ENCODE data around the gene CFDP1. TPM values are rescaled to one million over a fixed set of nuclear protein-coding genes. Genes with fewer than 3 reads are reported as not detected.

Gene CFDP1
- total RNA-seq, 2 donors from 2014 or later, result 88.7 to 117 TPM

DNA sequence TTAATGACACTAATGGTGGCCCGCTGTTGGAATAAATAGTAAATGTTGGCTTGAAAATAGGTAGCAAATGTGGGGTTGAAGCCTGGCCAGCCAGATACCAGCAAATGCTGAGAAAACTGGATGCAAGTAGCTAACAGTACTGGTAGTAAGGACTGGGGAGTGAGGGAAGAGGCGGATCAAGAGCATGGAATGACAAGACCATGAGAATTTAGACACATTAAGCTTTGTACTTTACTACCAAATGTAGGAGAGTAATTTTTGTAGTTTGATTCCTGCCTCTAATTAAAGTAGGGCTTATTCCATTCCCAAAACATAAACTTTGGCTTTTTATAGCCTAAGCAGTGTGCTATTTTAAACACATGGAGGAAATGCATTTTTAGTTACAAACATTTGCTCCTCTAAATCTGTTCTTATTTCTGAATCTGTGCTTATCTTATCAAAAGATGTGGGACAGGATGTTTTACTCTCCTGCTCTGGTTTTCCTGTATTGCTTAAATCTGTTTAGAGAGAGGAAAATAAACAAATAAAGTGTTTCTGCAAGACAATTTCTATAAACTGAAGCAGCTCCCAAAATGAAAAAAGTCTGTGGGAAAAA is 44.1 kb downstream of the CFDP1 start:
- 95 to 100% methylated on average over 2 of the region's 2 CpGs for whole genome bisulfite sequencing, 2 experiments (ENCODE audit: insufficient coverage in 1 of 2, insufficient read length in 1 of 2)
- H3K27ac ChIP-seq (ENCODE audit: low read depth, low read length), result no peak overlapping the region
- Mint-ChIP-seq H3K4me3 (no peak overlapping the region), H3K27ac (no peak overlapping the region), H3K9me3 (no peaks in the 10 kb centered on the region), H3K27me3 (ENCODE audit: insufficient read depth) (no peaks in the 10 kb centered on the region), H3K36me3 (ENCODE audit: low read depth) (peaks cover 39% of the 10 kb centered on the region), H3K4me1 (no peaks in the 10 kb centered on the region)
- TF ChIP-seq, protein P1, sequence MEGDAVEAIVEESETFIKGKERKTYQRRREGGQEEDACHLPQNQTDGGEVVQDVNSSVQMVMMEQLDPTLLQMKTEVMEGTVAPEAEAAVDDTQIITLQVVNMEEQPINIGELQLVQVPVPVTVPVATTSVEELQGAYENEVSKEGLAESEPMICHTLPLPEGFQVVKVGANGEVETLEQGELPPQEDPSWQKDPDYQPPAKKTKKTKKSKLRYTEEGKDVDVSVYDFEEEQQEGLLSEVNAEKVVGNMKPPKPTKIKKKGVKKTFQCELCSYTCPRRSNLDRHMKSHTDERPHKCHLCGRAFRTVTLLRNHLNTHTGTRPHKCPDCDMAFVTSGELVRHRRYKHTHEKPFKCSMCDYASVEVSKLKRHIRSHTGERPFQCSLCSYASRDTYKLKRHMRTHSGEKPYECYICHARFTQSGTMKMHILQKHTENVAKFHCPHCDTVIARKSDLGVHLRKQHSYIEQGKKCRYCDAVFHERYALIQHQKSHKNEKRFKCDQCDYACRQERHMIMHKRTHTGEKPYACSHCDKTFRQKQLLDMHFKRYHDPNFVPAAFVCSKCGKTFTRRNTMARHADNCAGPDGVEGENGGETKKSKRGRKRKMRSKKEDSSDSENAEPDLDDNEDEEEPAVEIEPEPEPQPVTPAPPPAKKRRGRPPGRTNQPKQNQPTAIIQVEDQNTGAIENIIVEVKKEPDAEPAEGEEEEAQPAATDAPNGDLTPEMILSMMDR (conservative IDR thresholded peaks at IDR 0.05), result no peak
- peaks cover 52% of the 10 kb centered on the region for H3K36me3 ChIP-seq (ENCODE audit: control insufficient read depth, insufficient read depth, low read length)
- no peaks in the 10 kb centered on the region for H3K9me3 ChIP-seq (ENCODE audit: control insufficient read depth, low read length)
- no peaks in the 10 kb centered on the region for H3K27me3 ChIP-seq (ENCODE audit: control insufficient read depth, insufficient read depth, low read length, poor library complexity, severe bottlenecking)
- H3K9ac ChIP-seq (ENCODE audit: extremely low read depth, low read length, poor library complexity, severe bottlenecking), result no peak overlapping the region
- H3K4me3 ChIP-seq (ENCODE audit: low read length), result no peak overlapping the region
- DNase-seq, result no peak
- H3K4me1 ChIP-seq (ENCODE audit: control insufficient read depth, insufficient read depth, low read length), result no peaks in the 10 kb centered on the region

GRCh38 chr16:75387951-75388350 is 45.4 kb downstream of the CFDP1 start:
- Histone ChIP-seq H3K36me3 (ENCODE audit: control insufficient read depth, insufficient read depth, low read length) (peaks cover 45% of the 10 kb centered on the region), H3K9me3 (ENCODE audit: control insufficient read depth, low read length) (no peaks in the 10 kb centered on the region), H3K4me3 (ENCODE audit: low read length) (no peak overlapping the region), H3K9ac (ENCODE audit: extremely low read depth, low read length, poor library complexity, severe bottlenecking) (no peak overlapping the region), H3K27ac (ENCODE audit: low read depth, low read length) (no peak overlapping the region), H3K4me1 (ENCODE audit: control insufficient read depth, insufficient read depth, low read length) (no peaks in the 10 kb centered on the region), H3K27me3 (ENCODE audit: control insufficient read depth, insufficient read depth, low read length, poor library complexity, severe bottlenecking) (no peaks in the 10 kb centered on the region)
- H3K27ac Mint-ChIP-seq, result no peak overlapping the region
- TF ChIP-seq, protein P1 (conservative IDR thresholded peaks at IDR 0.05), result no peak
- H3K27me3 Mint-ChIP-seq (ENCODE audit: insufficient read depth), result no peaks in the 10 kb centered on the region
- H3K9me3 Mint-ChIP-seq, result no peaks in the 10 kb centered on the region
- H3K4me3 Mint-ChIP-seq, result no peak overlapping the region
- 94 to 96% methylated on average over 3 of the region's 4 CpGs for WGBS, 2 experiments (ENCODE audit: insufficient coverage in 1 of 2, insufficient read length in 1 of 2)
- DNase-seq, result no peak
- peaks cover 30% of the 10 kb centered on the region for H3K36me3 Mint-ChIP-seq (ENCODE audit: low read depth)
- no peaks in the 10 kb centered on the region for H3K4me1 Mint-ChIP-seq

GRCh38 chr16:75385507-75386152 is 47.7 kb downstream of the CFDP1 start:
- Mint-ChIP-seq H3K27me3 (ENCODE audit: insufficient read depth) (no peaks in the 10 kb centered on the region), H3K27ac (no peak overlapping the region), H3K4me3 (no peak overlapping the region), H3K9me3 (no peaks in the 10 kb centered on the region), H3K4me1 (no peaks in the 10 kb centered on the region), H3K36me3 (ENCODE audit: low read depth) (peaks cover 12% of the 10 kb centered on the region)
- peaks cover 30% of the 10 kb centered on the region for H3K36me3 ChIP-seq (ENCODE audit: control insufficient read depth, insufficient read depth, low read length)
- 0 to 39% methylated on average over 1 to 5 of the region's 5 CpGs for WGBS, 2 experiments (ENCODE audit: insufficient coverage in 1 of 2, insufficient read length in 1 of 2)
- no peak overlapping the region for H3K9ac ChIP-seq (ENCODE audit: extremely low read depth, low read length, poor library complexity, severe bottlenecking)
- no peaks in the 10 kb centered on the region for H3K4me1 ChIP-seq (ENCODE audit: control insufficient read depth, insufficient read depth, low read length)
- H3K9me3 ChIP-seq (ENCODE audit: control insufficient read depth, low read length), result no peaks in the 10 kb centered on the region
- no peaks in the 10 kb centered on the region for H3K27me3 ChIP-seq (ENCODE audit: control insufficient read depth, insufficient read depth, low read length, poor library complexity, severe bottlenecking)
- no peak overlapping the region for H3K27ac ChIP-seq (ENCODE audit: low read depth, low read length)
- no peak for DNase-seq
- H3K4me3 ChIP-seq (ENCODE audit: low read length), result no peak overlapping the region
- TF ChIP-seq, protein P1 (conservative IDR thresholded peaks at IDR 0.05), result peak; percentile 90

All from endodermal cell (in vitro differentiated cells).